GM12875 (cell line): ENCODE results near the gene TNFRSF1B.

Experiments
- H3K4me3 ChIP-seq: one replicate; pipeline ENCODE4 v1.5.1; 2011; ENCODE audit warnings: low read depth, low read length, control low read depth
- CTCF ChIP-seq: IDR thresholded peaks from 2 replicates; pipeline ENCODE4 v1.5.1; 2011; ENCODE audit warnings: low read depth, mild to moderate bottlenecking, control low read depth, inconsistent platforms, low read length, moderate library complexity, borderline replicate concordance; ENCODE audit not compliant: insufficient read depth

The TNFRSF1B gene

DNA sequence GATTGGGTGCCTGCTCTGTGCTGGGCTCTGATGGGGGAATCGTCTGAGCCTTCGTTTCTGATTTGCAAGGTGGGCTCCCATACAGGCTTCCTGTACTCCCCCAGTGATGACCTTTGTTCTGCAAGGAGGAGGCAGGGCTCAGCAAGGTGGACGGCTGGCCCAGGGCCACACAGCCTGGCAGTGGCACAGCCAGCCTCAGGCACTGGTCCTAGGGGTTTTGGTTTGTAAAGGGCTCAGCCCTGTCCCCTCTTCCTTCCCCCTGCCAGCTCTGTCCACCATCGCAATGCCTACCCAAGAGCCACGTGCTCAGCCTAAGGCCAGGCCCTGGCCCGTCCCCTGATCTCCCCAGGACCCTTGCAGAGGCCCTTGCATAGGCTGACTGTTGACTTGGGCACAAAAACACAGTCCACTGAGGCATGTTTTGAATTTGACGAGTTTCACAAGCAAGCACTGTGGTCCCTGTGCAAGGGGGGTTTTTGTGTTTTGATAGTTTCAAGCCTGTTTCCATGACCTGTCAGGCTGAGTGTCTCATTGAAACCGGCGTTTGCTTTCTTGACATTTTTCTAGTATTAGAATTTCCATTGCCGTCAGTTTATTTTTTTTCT, 39.5 kb upstream of the TNFRSF1B start:
- no peak for TF ChIP-seq CTCF
- no peak overlapping the region for H3K4me3 ChIP-seq

- no peak for TF ChIP-seq CTCF
- no peak overlapping the region for H3K4me3 ChIP-seq
These were observed 38.7 kb upstream of the TNFRSF1B start for GRCh38 chr1:12128120-12128519.

- TF ChIP-seq CTCF = no peak
- H3K4me3 ChIP-seq = no peak overlapping the region
These were observed 37.2 kb upstream of the TNFRSF1B start for GRCh38 chr1:12129624-12130023.

DNA sequence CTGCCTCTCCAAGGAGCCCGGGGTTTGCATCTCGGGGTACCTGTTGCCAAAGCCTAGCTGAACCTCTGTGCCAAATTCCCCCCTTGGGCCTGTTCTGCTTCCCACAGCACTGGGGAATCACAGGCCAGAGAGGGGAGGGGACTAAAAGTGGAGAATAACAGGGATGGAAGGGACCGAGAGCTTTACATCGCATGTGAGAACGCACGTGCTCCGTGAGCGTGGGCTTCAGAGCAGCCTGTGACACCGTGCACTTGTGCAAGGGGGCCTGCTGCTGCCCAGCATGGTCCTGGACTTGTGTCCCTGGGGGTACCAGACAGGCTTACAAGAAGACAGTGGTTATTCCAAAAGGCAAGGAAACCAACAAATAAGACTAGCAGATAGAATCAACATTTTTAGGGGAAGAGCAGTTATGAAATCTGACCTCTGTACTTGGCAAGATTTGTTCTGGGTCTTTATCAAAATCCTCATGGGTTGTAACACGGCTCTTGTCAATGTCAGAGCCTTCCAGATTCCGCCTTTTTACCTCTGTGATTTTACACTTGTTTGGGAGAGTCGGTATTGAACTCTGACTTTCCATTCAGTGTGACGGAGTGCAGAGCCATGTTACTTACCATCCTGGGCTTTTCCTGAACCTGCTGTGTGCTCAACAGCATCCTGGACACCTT, 36.2 kb upstream of the TNFRSF1B start:
- TF ChIP-seq CTCF = no peak
- no peak overlapping the region for H3K4me3 ChIP-seq

DNA sequence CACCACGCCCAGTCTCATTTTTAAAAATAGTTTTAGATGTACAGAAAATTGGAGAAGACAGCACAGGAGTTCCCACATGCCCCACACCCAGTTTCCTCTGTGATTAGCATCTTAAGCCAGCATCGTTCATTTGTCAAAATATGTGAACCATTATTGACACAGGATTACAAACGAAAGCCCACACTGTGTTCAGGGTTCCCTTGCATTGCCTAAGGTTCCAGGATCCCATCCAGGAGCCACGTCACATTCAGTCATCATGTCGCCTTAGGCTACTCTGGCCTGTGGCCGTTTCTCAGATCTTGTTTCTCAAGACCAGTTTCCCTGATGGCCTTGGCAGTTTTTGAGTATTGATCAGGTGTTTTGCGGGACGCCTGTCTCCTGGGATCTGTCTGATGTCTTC, 34.7 kb upstream of the TNFRSF1B start:
- H3K4me3 ChIP-seq = no peak overlapping the region
- no peak for TF ChIP-seq CTCF

GRCh38 chr1:12134716-12135115, 32.1 kb upstream of the TNFRSF1B start:
- no peak overlapping the region for H3K4me3 ChIP-seq
- TF ChIP-seq CTCF = no peak

DNA sequence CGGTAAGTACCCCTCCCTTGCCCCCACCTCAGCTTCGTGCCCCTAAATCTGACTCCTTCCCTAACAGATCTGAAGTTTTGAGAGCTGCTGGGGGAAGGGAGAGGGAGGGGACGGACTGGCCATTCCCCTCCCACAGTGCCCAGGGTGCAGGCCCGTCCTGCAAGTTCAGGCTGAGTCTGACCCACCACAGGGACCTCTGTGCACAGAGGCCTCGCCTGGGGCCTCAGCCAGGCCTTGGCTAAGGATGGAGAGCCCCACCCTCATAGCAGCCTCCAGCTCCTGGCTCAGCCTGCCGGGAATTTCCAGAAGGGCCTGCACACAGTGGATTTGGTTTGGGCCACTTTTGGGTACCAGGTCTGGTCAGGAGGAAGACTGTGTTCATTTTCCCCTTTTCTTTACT, 31.2 kb upstream of the TNFRSF1B start:
- no peak for TF ChIP-seq CTCF
- no peak overlapping the region for H3K4me3 ChIP-seq
